GM13976 (cell line): ENCODE measurements around the gene RPUSD1.

Experiments used
- DNase-seq: peaks from one replicate; pipeline ENCODE4 v3.0.0; 2012; ENCODE audit warnings: low spot score
- CTCF ChIP-seq: IDR thresholded peaks from 2 replicates; pipeline ENCODE4 v1.5.1; 2012; ENCODE audit warnings: borderline replicate concordance, mild to moderate bottlenecking; ENCODE audit not compliant: insufficient read depth; ENCODE audit errors: extremely low read depth, missing control alignments, control extremely low read depth
- in situ Hi-C: fragments of 300-500 bp; cut with MboI; formaldehyde crosslinking; loops from one replicate; pipeline ENCODE4 v1.12.0; 2022; ENCODE audit warnings: low sequenced_read_pairs, mixed read lengths, inconsistent platforms; ENCODE audit not compliant: unreplicated experiment

The RPUSD1 gene

GRCh38 chr16:783404-784161 lies 4.6 kb downstream of the RPUSD1 start:
- DNase-seq: no peak
- in situ Hi-C loops: loop anchor here (5.0 kb wide), 1 partner anchor 71 kb away; no protein-coding TSS in a partner anchor
- no peak for TF ChIP-seq CTCF

- DNase-seq: no peak
- in situ Hi-C loops: loop anchor here (5.0 kb wide), 1 partner anchor 71 kb away; no protein-coding TSS in a partner anchor
- TF ChIP-seq CTCF: no peak
These were observed 5.3 kb downstream of the RPUSD1 start for GRCh38 chr16:782766-783403.

GRCh38 chr16:782258-782657 lies 5.9 kb downstream of the RPUSD1 start:
- in situ Hi-C loops: loop anchor here (5.0 kb wide), 1 partner anchor 70 kb away; no protein-coding TSS in a partner anchor
- DNase-seq: no peak
- no peak for TF ChIP-seq CTCF

GRCh38 chr16:781346-782010 lies 6.7 kb downstream of the RPUSD1 start:
- no peak for TF ChIP-seq CTCF
- no peak for DNase-seq
- in situ Hi-C loops: loop anchor here (5.0 kb wide), 1 partner anchor 69 kb away; no protein-coding TSS in a partner anchor

- DNase-seq: no peak
- in situ Hi-C loops: loop anchor here (5.0 kb wide), 1 partner anchor 68 kb away; no protein-coding TSS in a partner anchor
- no peak for TF ChIP-seq CTCF
These were observed 7.9 kb downstream of the RPUSD1 start for GRCh38 chr16:780296-780695.

- in situ Hi-C loops: no loop called here
- no peak for TF ChIP-seq CTCF
- DNase-seq: no peak
These were observed 8.6 kb downstream of the RPUSD1 start for GRCh38 chr16:779561-779960.
